Mucosa of stomach (tissue), 1 donor: ENCODE measurements around the gene AMH.

Experiments used
- H3K27me3 ChIP-seq: one replicate; pipeline ENCODE4 v1.7.0; 2013; ENCODE audit warnings: mild to moderate bottlenecking, low read length; ENCODE audit not compliant: control insufficient read depth, insufficient read depth
- H3K36me3 ChIP-seq: one replicate; pipeline ENCODE4 v1.7.0; 2013; ENCODE audit warnings: low read length; ENCODE audit not compliant: control insufficient read depth, insufficient read depth
- H3K4me1 ChIP-seq: one replicate; pipeline ENCODE4 v1.7.0; 2013; ENCODE audit warnings: mild to moderate bottlenecking, low read length; ENCODE audit not compliant: control insufficient read depth, insufficient read depth
- H3K4me3 ChIP-seq: one replicate; pipeline ENCODE4 v1.7.0; 2013; ENCODE audit warnings: low read length
- H3K9ac ChIP-seq: one replicate; pipeline ENCODE4 v1.7.0; 2013; ENCODE audit warnings: mild to moderate bottlenecking, low read length, moderate library complexity
- H3K9me3 ChIP-seq: one replicate; pipeline ENCODE4 v1.7.0; 2013; ENCODE audit warnings: mild to moderate bottlenecking, low read length, moderate library complexity; ENCODE audit not compliant: control insufficient read depth
- donor health status: Pancreatic carcinoma.

The AMH gene

GRCh38 chr19:2255112-2255845 lies 6.2 kb downstream of the AMH start:
- Histone ChIP-seq H3K9me3 (no peaks in the 10 kb centered on the region), H3K36me3 (no peaks in the 10 kb centered on the region), H3K4me3 (no peak overlapping the region), H3K27me3 (peaks cover 41% of the 10 kb centered on the region), H3K9ac (no peak overlapping the region), H3K4me1 (peaks cover 30% of the 10 kb centered on the region)

GRCh38 chr19:2255982-2256685 lies 7.0 kb downstream of the AMH start, which contains the start of gene JSRP1:
Gene JSRP1 (minus strand): TSS chr19:2256417. CDS start chr19:2255314, 1,103 bp downstream.
- no peak within 1 kb of the TSS for H3K9ac ChIP-seq
- H3K4me1 ChIP-seq = peaks cover 30% of the 10 kb centered on the region
- no peaks in the 10 kb centered on the region for H3K9me3 ChIP-seq
- peaks cover 33% of the 10 kb centered on the region for H3K27me3 ChIP-seq
- H3K36me3 ChIP-seq = no peaks in the 10 kb centered on the region
- no peak within 1 kb of the TSS for H3K4me3 ChIP-seq

GRCh38 chr19:2259336-2259735 lies 10.2 kb downstream of the AMH start:
- H3K27me3 ChIP-seq = peaks cover under 1% of the 10 kb centered on the region
- no peaks in the 10 kb centered on the region for H3K9me3 ChIP-seq
- peaks cover 6% of the 10 kb centered on the region for H3K4me1 ChIP-seq
- H3K4me3 ChIP-seq = no peak overlapping the region
- no peaks in the 10 kb centered on the region for H3K36me3 ChIP-seq
- H3K9ac ChIP-seq = no peak overlapping the region

DNA sequence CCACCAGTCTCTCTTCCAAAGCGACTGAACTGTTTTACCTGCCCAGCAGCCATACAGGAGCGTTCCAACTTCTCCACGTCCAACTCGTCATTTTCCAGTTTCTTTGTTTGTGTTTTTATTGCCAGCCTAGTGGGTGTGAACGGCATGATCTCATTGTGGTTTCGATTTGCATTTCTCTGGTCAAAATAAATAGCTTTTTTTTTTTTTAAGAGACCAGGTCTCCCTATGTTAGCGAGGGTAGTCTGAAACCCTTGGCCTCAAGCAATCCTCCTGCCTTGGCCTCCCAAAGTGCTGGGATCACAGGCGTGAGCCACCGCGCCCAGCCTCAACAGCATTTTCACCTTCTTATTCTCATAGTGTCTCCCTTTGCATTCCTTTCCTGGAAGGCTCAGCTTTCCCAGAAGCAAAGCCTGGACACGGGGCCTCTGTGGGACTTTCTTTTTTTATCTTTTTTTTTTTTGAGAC lies 11.2 kb downstream of the AMH start:
- no peak overlapping the region for H3K9ac ChIP-seq
- no peaks in the 10 kb centered on the region for H3K27me3 ChIP-seq

GRCh38 chr19:2261438-2262172 lies 12.5 kb downstream of the AMH start:
- Histone ChIP-seq H3K27me3 (no peaks in the 10 kb centered on the region), H3K9me3 (no peaks in the 10 kb centered on the region), H3K36me3 (no peaks in the 10 kb centered on the region), H3K4me1 (peaks cover 16% of the 10 kb centered on the region), H3K9ac (no peak overlapping the region), H3K4me3 (no peak overlapping the region)

More for the DNA sequence above, 11.2 kb downstream of the AMH start:
- H3K9me3 ChIP-seq = no peaks in the 10 kb centered on the region
- H3K4me1 ChIP-seq = peaks cover 10% of the 10 kb centered on the region
- no peaks in the 10 kb centered on the region for H3K36me3 ChIP-seq
- H3K4me3 ChIP-seq = no peak overlapping the region

GRCh38 chr19:2266183-2266993 lies 17.3 kb downstream of the AMH start:
- no peaks in the 10 kb centered on the region for H3K36me3 ChIP-seq
- H3K4me3 ChIP-seq = no peak overlapping the region
- H3K27me3 ChIP-seq = no peaks in the 10 kb centered on the region
- H3K9me3 ChIP-seq = no peaks in the 10 kb centered on the region
- H3K4me1 ChIP-seq = peaks cover 24% of the 10 kb centered on the region
- peak overlapping the region; percentile 18 for H3K9ac ChIP-seq

DNA sequence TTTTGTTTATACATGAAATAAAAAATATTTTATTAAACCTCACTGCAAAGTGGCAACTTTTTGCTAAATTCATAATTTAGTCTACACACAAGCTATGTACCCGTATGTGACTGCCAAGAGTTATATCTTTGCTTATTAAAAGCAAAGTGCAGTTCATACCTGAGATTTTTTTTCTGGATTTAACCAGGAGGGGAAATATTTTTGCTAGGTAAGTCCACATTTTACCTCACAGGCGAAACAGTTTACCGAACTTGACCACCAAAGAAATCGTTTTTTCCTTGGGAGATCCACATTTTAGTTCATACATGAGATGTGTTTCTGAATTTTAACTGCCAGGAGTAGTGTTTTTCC lies 19.3 kb downstream of the AMH start:
- no peak overlapping the region for H3K4me3 ChIP-seq
- no peaks in the 10 kb centered on the region for H3K27me3 ChIP-seq
- peaks cover 40% of the 10 kb centered on the region for H3K4me1 ChIP-seq
- no peaks in the 10 kb centered on the region for H3K36me3 ChIP-seq
- no peak overlapping the region for H3K9ac ChIP-seq
- no peaks in the 10 kb centered on the region for H3K9me3 ChIP-seq

DNA sequence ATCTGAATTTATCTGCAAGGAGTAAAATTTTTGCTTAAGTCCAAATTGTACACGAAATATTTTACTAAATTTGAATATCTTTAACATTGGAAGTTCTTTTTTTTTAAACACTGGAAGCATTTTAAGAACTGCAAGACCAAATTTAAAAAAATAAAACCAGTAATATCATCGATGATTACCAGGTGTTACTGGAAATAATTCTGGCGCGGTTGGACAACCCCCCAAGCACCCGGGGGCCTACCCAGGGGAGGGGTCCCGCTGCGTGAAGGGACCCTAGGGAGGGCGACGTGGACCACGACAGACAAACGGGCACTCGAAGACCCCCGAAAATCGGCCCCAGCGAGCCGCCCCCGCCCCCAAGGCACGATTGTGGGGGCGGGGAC lies 19.7 kb downstream of the AMH start:
- Histone ChIP-seq H3K4me1 (peaks cover 44% of the 10 kb centered on the region), H3K36me3 (no peaks in the 10 kb centered on the region), H3K9ac (peak overlapping the region; percentile 77), H3K4me3 (peak overlapping the region; percentile 77), H3K27me3 (no peaks in the 10 kb centered on the region), H3K9me3 (no peaks in the 10 kb centered on the region)

DNA sequence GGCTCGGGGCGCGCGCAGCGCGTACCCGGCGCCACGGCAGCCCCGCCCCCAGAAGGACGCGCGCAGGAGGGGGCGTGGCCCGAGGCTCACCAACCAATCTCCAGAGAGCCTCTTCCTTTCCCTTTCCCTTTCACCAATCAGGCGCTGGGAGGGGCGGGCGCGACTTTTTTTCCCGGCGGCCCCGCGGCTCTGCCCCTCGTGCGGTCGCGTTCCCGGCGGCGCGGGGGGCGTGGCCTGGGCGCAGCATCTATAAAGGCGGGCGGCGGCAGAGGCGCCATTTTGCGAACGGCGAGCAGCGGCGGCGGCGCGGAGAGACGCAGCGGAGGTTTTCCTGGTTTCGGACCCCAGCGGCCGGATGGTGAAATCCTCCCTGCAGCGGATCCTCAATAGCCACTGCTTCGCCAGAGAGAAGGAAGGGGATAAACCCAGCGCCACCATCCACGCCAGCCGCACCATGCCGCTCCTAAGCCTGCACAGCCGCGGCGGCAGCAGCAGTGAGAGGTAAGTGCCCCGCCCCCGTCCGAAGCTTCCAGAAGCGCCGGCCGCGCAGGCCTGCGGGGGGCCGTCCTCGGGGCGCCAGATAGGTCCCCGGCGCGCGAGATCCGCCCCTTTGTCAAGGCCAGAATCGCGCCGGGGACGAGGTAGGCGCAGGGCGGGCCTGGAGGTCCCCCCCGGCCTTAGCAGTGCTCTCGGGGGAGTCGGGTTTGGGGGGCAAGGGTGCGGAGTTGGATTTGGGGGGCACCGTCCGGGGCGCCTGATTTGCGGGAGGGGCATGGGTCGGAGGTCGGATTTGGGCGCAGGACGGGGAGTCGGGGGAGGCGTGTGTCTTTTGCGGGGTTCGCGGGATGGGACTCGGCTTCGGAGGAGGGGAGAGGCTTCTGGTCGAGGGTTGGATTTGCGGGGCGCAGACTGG lies 20.4 kb downstream of the AMH start:
- H3K9me3 ChIP-seq = no peaks in the 10 kb centered on the region
- H3K36me3 ChIP-seq = no peaks in the 10 kb centered on the region
- H3K27me3 ChIP-seq = no peaks in the 10 kb centered on the region
- H3K9ac ChIP-seq = peak overlapping the region; percentile 95
- peaks cover 49% of the 10 kb centered on the region for H3K4me1 ChIP-seq
- peak overlapping the region; percentile 77 for H3K4me3 ChIP-seq

- H3K9ac ChIP-seq = peak overlapping the region; percentile 95
- H3K9me3 ChIP-seq = no peaks in the 10 kb centered on the region
- H3K4me1 ChIP-seq = peaks cover 49% of the 10 kb centered on the region
Observed at GRCh38 chr19:2270157-2270422, 21.0 kb downstream of the AMH start.

More at GRCh38 chr19:2270157-2270422, 21.0 kb downstream of the AMH start:
- Histone ChIP-seq H3K27me3 (no peaks in the 10 kb centered on the region), H3K36me3 (no peaks in the 10 kb centered on the region), H3K4me3 (peak overlapping the region; percentile 77)
